Smooth muscle cell of the brain vasculature (primary cell): ENCODE results near the gene ZNF488.
"Not testable (repeated sequence)": the region's sequence is repeated elsewhere in the genome, so short reads cannot be mapped to it uniquely, and the experiment has no call there.

Experiments
- DNase-seq: peaks from one replicate; pipeline ENCODE4 v3.0.0-alpha.2; 2012; ENCODE audit warnings: low read depth, low spot score

Gene ZNF488

GRCh38 chr10:47409866-47410256 is 25.8 kb upstream of the ZNF488 start:
- no peak for DNase-seq

- DNase-seq = no peak
Measured at GRCh38 chr10:47409171-47409865, 25.2 kb upstream of the ZNF488 start.

GRCh38 chr10:47408606-47409005 is 24.5 kb upstream of the ZNF488 start:
- DNase-seq = no peak

GRCh38 chr10:47406870-47407691 is 23.0 kb upstream of the ZNF488 start:
- no peak for DNase-seq

GRCh38 chr10:47406548-47406869 is 22.4 kb upstream of the ZNF488 start:
- no peak for DNase-seq

- DNase-seq = no peak
Measured at GRCh38 chr10:47405857-47406547, 21.9 kb upstream of the ZNF488 start.

GRCh38 chr10:47404937-47405336 is 20.8 kb upstream of the ZNF488 start:
- no peak for DNase-seq

- no peak for DNase-seq
Measured at GRCh38 chr10:47404446-47404845, 20.4 kb upstream of the ZNF488 start.

- DNase-seq = no peak
Measured at GRCh38 chr10:47403446-47404318, 19.6 kb upstream of the ZNF488 start.

- peak; percentile 83 for DNase-seq
Measured at GRCh38 chr10:47402641-47403301, 18.7 kb upstream of the ZNF488 start.

- DNase-seq = no peak
Measured at GRCh38 chr10:47401874-47402640, 18.0 kb upstream of the ZNF488 start.

GRCh38 chr10:47401210-47401609 is 17.1 kb upstream of the ZNF488 start:
- DNase-seq = no peak

- DNase-seq = no peak
Measured at GRCh38 chr10:47400786-47401185, 16.7 kb upstream of the ZNF488 start.

GRCh38 chr10:47400251-47400650 is 16.2 kb upstream of the ZNF488 start:
- DNase-seq = no peak

- DNase-seq = no peak
Measured at GRCh38 chr10:47397256-47397655, 13.2 kb upstream of the ZNF488 start.

- no peak for DNase-seq
Measured at GRCh38 chr10:47396311-47396717, 12.2 kb upstream of the ZNF488 start.

- DNase-seq = no peak
Measured at GRCh38 chr10:47389619-47390018, 5.5 kb upstream of the ZNF488 start.

- DNase-seq = no peak
Measured at GRCh38 chr10:47388879-47389278, 4.8 kb upstream of the ZNF488 start.

GRCh38 chr10:47386104-47386503 is 2.0 kb upstream of the ZNF488 start:
- DNase-seq = not testable (repeated sequence)
